ENCODE results near the gene ACYP2.

Gene ACYP2

DNA sequence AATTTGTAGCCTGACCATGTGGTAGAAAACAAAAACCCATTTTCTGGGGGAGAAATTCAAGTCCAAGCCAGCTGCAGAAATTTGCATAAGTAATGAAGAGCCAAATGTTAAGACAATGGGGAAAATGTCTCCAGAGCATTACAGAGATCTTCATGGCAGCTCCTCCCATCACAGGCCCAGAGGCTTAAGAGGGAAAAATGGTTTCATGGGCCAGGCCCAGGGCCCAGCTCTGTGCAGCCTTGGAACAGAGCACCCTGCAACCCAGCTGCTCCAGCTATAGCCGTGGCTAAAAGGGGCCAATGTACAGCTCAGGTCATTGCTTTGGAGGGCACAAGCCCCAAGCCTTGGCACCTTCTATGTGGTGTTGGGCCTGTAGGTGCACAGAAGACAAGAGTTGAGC lies 209.7 kb downstream of the ACYP2 start:
- DNase-seq (ENCODE audit: low read depth), result no peak

DNA sequence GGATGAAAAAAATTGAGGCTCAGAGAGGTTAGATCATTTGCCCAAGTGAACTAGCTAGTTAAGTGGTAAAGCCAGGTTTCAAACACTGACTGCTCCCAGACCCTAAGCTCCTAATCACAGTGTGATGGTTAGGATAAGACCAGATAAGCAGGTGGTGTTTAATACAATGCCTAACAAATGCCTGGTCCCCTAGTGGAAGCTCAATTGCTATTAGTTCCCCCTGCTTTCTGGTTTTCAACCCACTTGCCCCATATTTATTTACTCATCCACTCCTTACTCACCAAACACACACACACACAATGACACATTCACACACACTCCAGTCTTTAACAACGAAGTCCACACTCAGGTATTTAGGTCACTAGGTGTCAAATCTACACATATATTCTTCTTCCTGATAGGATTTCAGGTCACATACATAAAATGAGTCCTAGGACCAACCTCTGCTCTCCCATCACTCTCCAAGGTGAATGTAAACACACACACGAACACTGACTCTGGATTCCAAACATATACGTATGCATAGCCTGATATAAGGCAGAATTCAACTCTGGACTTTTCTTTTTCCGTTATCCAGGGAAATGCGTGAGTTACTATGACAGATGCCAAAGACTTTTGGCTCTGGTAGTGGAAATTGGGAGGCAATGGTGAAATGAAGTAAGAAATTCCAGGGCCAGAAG lies 214.2 kb downstream of the ACYP2 start:
- DNase-seq (ENCODE audit: low read depth), result no peak

DNA sequence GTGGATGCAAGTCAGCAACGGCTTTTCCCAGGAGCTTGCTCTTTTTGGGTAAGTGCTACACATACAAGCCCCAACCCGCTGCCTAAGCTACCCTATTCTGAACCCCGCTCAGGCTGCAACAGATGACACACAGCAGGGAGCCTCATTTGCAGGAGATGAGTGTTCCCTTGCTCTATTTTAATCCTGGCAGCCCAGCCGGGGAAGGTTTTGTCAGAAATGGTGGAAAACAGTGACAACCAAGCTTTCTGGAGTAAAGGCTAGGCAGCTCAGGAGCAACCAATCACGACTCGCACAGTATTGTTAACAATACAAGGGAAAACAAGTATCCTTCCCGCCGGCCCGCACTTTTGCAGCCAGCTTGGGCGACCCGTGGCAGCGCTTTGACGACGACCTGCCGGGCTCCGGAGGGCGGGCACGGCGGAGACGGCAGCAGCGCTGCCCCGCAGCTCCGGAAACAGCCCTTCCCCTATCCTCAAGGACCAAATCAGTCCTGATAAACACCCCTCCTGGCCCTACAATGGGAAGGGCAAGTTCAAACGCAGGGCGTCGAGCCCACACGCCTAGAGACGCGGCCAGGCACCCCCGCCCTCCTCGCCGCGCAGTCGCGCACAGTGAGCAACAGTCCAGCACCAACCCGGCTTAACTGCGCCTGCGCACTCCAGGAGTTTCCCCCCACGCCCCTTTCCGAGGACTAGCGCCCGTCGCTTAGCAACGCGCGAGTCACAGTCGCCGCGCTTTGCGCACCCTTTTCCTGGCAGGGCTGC lies 214.9 kb downstream of the ACYP2 start:
- DNase-seq (ENCODE audit: low read depth), result peak; percentile 86

DNA sequence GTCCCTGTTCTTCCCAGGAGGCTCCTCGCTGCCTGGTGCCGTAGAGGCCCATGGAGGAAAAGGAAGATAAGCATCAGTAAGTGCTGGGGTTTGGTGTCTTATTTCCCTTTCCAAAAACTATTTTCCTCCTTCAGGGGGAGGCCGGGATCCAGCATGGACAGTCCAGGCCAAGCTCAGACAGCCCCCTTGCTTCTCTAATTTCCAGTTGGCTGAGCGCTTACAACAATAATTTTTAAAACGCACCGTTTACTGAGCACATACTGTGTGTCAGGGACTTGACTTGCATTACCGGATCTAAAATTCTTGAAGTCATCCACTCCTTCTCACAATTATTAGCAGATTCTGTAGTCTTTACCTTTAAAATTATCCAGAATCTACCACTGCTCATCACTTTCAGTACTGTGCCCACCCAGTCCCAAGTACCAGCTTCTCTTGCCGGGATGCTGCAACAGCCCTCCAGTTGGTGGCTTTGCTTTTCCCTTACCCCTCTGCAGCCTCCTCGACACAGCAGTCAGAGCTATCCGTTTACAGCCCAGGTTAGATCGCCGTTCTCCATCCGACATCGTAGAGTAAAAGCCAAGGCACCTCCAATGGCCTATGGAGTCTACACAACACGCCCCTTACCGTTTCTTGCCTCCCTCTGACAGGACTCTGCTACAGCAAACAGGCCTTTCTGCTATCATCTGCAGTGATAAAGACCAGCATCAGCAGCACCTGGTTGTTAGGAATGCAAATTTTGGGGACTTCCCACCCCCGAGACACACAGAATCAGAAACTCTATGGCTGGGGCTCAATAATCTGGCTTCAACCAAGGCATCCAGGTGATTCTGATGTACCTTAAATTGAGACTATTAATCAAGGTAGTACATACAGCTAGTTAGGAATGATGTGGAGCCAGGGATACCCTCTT lies 215.8 kb downstream of the ACYP2 start:
- DNase-seq (ENCODE audit: low read depth), result no peak

DNA sequence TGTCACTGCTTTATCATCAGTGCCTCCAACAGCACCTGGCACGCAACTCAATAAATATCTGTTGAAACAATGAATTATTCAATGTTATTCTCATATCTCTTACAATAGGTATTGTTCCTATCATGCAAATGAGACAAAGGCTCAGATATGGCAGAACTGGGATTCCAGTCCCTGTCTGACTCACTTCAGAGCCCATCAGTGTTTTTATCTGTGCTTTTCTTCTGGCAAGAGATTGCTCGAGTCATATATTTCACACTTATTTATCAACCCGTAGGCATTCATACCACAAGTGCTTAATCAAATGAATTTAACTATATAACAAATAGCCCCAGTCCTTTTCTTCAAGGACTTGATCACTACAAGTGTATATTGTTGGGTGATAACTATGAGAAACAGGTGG lies 217.0 kb downstream of the ACYP2 start:
- no peak for DNase-seq (ENCODE audit: low read depth)

DNA sequence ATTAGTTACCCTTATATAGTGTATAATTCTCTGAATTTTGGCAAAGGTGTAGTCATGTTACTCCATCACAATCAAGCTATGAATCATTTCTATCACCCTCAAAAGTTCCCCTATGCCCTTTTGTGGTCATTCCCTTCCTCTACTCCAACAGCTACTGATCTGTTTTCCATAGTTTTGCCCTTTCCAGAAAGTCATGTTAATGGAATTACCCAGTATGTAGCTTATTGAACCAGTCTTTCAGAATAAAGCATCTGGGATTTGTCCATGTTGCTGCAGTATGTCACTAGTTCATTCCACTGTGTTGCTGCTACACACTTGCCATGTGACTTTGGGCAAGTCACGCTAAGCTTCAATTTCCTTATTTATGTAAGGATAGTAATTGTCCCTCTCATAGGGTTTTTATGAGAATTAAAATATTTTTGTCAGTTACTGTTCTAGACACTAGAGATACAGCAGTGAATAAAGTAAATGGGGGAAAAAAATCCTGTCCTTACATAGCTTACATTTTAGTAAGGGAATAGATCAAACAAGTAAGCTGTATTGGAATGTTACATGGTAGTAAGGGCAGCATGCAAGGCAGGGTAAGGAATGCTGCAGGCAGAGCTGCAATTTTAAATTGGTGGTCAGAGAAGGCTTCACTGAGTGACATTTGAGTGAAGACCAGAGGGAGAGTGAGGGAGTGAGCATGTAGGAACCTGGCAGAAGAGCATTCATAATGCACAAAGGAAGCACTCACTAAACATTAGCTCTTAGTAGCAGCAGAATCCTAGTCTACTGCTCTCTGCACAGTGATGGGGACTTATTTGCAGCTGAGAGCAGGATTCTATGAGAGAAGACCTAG lies 220.9 kb downstream of the ACYP2 start:
- no peak for DNase-seq (ENCODE audit: low read depth)

DNA sequence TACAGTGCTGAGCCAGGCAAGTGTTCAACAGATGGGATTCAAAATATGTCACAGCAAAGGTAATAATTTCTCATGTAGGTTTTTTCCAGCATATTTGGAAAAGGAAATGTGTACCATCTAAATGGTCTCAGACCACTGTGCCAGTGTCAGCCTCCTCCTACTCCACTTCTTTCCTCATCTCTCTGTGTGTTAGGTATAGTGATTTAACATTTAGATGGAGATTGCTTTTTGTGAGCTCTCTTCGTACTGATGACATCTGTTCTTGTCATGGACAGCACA lies 221.5 kb downstream of the ACYP2 start:
- DNase-seq (ENCODE audit: low read depth), result no peak

DNA sequence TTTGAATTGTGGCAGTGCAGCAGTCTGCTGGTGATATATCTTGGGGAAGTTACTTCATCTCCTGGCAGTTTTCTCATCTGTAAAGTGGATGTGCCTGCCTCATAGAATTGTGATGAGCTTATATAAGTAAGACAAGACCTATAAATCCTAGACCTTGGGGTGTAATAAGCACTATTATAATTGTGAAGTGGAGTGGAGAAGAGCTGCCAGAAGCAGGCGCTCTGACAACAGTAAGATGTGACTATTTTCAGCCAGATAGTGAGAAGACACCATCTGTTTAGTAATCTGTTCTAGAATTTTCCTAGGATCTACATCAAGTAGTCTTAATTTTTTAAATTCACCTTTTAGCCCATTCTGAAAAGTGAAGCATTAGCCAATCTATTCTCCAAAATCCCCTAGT lies 226.2 kb downstream of the ACYP2 start:
- DNase-seq (ENCODE audit: low read depth), result no peak

DNA sequence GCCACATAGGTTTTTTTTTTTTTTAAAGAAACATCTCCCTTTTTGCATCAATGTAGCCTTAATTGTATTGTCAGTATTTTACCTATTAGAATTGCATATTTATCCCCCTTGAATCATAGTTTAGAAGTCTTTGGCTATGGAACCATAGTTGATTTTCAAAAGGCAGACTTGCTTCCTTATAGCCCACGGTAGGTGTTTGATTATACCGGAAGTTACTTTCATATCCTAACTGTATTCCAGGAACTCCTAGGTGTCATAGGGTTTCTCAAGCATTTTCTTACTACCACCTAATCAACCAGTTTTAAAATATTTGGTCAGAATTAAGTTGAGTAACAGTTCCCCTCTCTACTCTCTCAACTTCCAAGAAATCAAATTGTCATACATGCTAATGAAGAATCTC lies 227.2 kb downstream of the ACYP2 start:
- no peak for DNase-seq (ENCODE audit: low read depth)

DNA sequence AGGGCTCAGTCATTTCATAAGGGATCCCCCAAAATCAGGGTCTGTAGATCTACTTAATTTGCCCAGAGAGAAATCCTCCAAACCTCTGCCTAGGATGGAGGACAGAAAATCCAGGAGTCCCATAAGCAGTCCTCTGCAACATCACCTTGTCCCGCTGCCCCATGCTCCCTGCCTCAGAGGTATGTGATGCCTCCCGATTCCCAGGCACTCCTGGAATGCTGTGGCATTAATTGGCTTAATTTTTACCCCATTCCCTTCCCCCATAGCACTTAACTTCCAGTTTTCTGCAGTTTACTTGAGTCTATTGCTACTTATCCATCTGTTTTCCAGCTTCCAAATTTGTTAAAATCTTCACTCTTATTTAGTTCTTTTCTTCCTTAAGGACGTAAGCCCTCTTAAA lies 232.2 kb downstream of the ACYP2 start:
- DNase-seq (ENCODE audit: low read depth), result no peak

DNA sequence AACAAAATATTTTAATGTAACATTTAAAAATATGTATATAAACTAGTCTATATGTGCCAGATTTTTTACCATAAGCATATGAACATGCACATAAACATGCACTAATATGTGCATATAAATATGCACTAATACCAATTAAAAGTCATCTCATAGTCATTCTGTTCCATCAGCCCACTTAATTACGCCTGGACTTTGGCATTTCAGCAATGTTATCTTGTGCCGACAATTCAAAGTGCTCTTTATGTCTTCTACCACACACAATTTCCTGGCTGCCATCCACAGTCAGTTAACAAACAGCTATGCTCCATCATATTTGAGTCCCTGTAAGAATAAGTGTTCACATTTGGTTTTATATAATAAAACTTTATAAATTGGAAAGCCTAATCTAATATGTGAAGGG lies 233.2 kb downstream of the ACYP2 start:
- DNase-seq (ENCODE audit: low read depth), result no peak

DNA sequence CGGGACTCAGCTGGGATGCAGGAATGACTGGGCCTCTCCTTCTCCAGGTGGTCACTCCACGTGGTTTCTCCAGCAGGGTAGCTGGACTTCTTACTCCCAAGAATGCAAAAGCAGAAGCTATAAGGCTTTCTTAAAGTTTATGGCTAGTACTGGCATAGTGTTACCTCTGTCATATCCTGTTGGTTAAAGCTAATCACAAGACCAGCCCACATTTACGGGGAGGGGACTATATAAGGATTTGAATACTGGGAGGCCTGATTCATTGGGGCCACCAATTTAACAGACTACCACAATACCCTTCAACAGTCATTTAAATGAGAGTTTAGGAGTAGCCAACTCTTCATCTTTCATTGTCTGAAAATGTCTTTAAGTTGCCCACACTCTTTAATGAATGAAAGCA lies 235.0 kb downstream of the ACYP2 start:
- no peak for DNase-seq (ENCODE audit: low read depth)

DNA sequence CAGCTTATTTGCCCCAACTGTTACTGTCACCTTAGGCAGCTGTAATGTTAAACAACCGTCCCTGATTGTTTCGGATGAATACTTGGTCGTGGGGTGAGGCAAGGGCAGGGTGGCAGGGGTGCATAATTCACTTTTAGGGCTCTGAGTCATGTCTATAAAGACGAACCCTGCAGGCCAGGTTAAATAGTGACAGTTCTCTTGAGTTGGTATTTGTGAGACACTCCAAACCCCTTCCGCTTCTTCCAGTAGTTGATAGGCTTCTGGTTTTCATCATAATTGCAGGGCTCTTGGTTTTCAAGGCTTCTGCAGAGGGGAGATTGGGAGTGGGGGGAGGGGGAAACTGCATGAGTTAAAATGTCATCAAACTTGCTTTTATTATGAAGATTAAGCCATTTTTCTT lies 237.8 kb downstream of the ACYP2 start:
- no peak for DNase-seq (ENCODE audit: low read depth)

Measured in stimulated activated CD4-positive, alpha-beta T cell treated with anti-CD3 and anti-CD28 coated beads, Interleukin-2, amount 100 ng/mL, for 4 hours (primary cell).